Forelimb muscle (tissue), 1 donor: ENCODE data around the gene MACROD1. TPM values are rescaled to one million over a fixed set of nuclear protein-coding genes. Genes with fewer than 3 reads are reported as not detected.
A peak's percentile ranks its signal among the peaks of the same experiment; 100 is the strongest.

Experiments used
- DNase-seq: peaks from one replicate; pipeline ENCODE4 v3.0.0-alpha.2; 2013; ENCODE audit warnings: low read depth
- polyA plus RNA-seq: library from polyadenylated mRNA; unstranded; fragments of 120-200 nt; gene quantifications from one replicate; pipeline ENCODE4 v1.2.1, GENCODE V29; 2013; ENCODE audit not compliant: insufficient read length

Gene MACROD1
- polyA plus RNA-seq, 1 donor: 68.0 TPM

GRCh38 chr11:64152841-64153691, 12.8 kb downstream of the MACROD1 start:
- no peak for DNase-seq

- no peak for DNase-seq
Observed at GRCh38 chr11:64151337-64151736, 14.6 kb downstream of the MACROD1 start.

- no peak for DNase-seq
Observed at GRCh38 chr11:64150481-64151239, 15.3 kb downstream of the MACROD1 start.

- DNase-seq: no peak
Observed at GRCh38 chr11:64150051-64150450, 15.9 kb downstream of the MACROD1 start.

- no peak for DNase-seq
Observed at GRCh38 chr11:64148917-64149617, 16.8 kb downstream of the MACROD1 start.

- peak; percentile 45 for DNase-seq
Observed at GRCh38 chr11:64148226-64148916, 17.5 kb downstream of the MACROD1 start.

GRCh38 chr11:64146036-64146955, 19.6 kb downstream of the MACROD1 start:
- no peak for DNase-seq

GRCh38 chr11:64144587-64145472, 21.1 kb downstream of the MACROD1 start:
- DNase-seq: no peak

GRCh38 chr11:64141081-64141783, 24.7 kb downstream of the MACROD1 start:
- no peak for DNase-seq

GRCh38 chr11:64140082-64140481, 25.8 kb downstream of the MACROD1 start:
- no peak for DNase-seq

GRCh38 chr11:64139049-64139448, 26.9 kb downstream of the MACROD1 start:
- no peak for DNase-seq

- no peak for DNase-seq
Observed at GRCh38 chr11:64138398-64138797, 27.5 kb downstream of the MACROD1 start.

GRCh38 chr11:64136765-64137441, 29.0 kb downstream of the MACROD1 start:
- no peak for DNase-seq

GRCh38 chr11:64135711-64136110, 30.2 kb downstream of the MACROD1 start:
- no peak for DNase-seq

- no peak for DNase-seq
Observed at GRCh38 chr11:64134963-64135362, 30.9 kb downstream of the MACROD1 start.

GRCh38 chr11:64132982-64133705, 32.8 kb downstream of the MACROD1 start:
- DNase-seq: no peak

- DNase-seq: no peak
Observed at GRCh38 chr11:64132191-64132771, 33.6 kb downstream of the MACROD1 start.
